A673 (cell line): ENCODE data around the gene AGTPBP1. TPM values are rescaled to one million over a fixed set of nuclear protein-coding genes. Genes with fewer than 3 reads are reported as not detected.

Source experiments
- BruUV-seq: library from RNA; stranded (reverse); fragments of 400-500 nt; replicated peaks from 2 replicates; lab custom pipeline; 2021; lab: Mats Ljungman, UMichigan
- CTCF ChIA-PET: fragments of 300-600 bp; sonication (Branson Sonifier 250); formaldehyde crosslinking; loops from one replicate; lab custom pipeline; 2022; ENCODE audit warnings: antibody characterized with exemption; lab: Charles Lee
- POLR2A ChIA-PET: fragments of 300-600 bp; sonication (Branson Sonifier 250); formaldehyde crosslinking; loops from one replicate; lab custom pipeline; 2022; ENCODE audit warnings: antibody characterized with exemption; ENCODE audit not compliant: low non-redundant PET; lab: Charles Lee
- DNase-seq: peaks from one replicate; pipeline ENCODE4 v3.0.0-alpha.2; 2015; ENCODE audit warnings: low spot score
- H3K27ac ChIP-seq: fragments of 200-600 bp; sonication (generic); 2 replicates; pipeline ENCODE4 v1.5.1; 2016; ENCODE audit warnings: mixed run types, low read depth, mild to moderate bottlenecking, mixed read lengths, antibody characterized with exemption, low read length; ENCODE audit not compliant: poor library complexity, severe bottlenecking
- H3K27me3 ChIP-seq: fragments of 200-600 bp; sonication (generic); replicated peaks from 2 replicates; pipeline ENCODE4 v1.6.1; 2017; ENCODE audit warnings: mixed run types, low read depth, mild to moderate bottlenecking, mixed read lengths, antibody characterized with exemption, low read length; ENCODE audit not compliant: insufficient read depth, poor library complexity
- H3K36me3 ChIP-seq: fragments of 200-600 bp; sonication (generic); 2 replicates; pipeline ENCODE4 v1.6.1; 2016; ENCODE audit warnings: mixed run types, mild to moderate bottlenecking, mixed read lengths, antibody characterized with exemption, low read length; ENCODE audit not compliant: insufficient read depth, poor library complexity, severe bottlenecking
- H3K4me1 ChIP-seq: fragments of 200-600 bp; sonication (generic); 2 replicates; pipeline ENCODE4 v1.6.1; 2017; ENCODE audit warnings: mixed run types, mild to moderate bottlenecking, mixed read lengths, antibody characterized with exemption, low read length; ENCODE audit not compliant: insufficient read depth, poor library complexity, severe bottlenecking
- H3K4me3 ChIP-seq: fragments of 200-600 bp; sonication (generic); 2 replicates; pipeline ENCODE4 v1.5.1; 2016; ENCODE audit warnings: low read depth, mixed run types, mild to moderate bottlenecking, mixed read lengths, low read length; ENCODE audit not compliant: poor library complexity, severe bottlenecking
- H3K9me3 ChIP-seq: fragments of 200-600 bp; sonication (generic); 2 replicates; pipeline ENCODE4 v1.6.1; 2016; ENCODE audit warnings: mixed run types, low read depth, mild to moderate bottlenecking, mixed read lengths, antibody characterized with exemption, low read length; ENCODE audit not compliant: poor library complexity, severe bottlenecking
- CTCF ChIP-seq: fragments of 300-800, 200-600 bp; sonication (generic); conservative IDR thresholded peaks from 2 replicates; pipeline ENCODE4 v1.5.1; 2017; ENCODE audit warnings: low read depth, mild to moderate bottlenecking, antibody characterized with exemption, low read length, moderate library complexity, mixed read lengths
- EZH2 ChIP-seq: fragments of 200-600 bp; sonication (generic); IDR thresholded peaks from 2 replicates; pipeline ENCODE4 v1.6.1; 2017; ENCODE audit warnings: borderline replicate concordance, low read depth, mild to moderate bottlenecking, mixed read lengths, antibody characterized with exemption, low read length; ENCODE audit not compliant: poor library complexity, severe bottlenecking
- intact Hi-C: fragments of 100-400 bp; cut with micrococcal nuclease; formaldehyde crosslinking; loops from one replicate; pipeline ENCODE4 v1.10.0; 2022; ENCODE audit not compliant: unreplicated experiment
- total RNA-seq: library from RNA; stranded (reverse); gene quantifications from 2 replicates; pipeline ENCODE4 v1.2.3, GENCODE V29; 2021

The AGTPBP1 gene
- total RNA-seq, 1 experiment from 2014 or later: 24.7 TPM

- ChIA-PET CTCF (no interaction called here), POLR2A (no interaction called here)
- no peak for DNase-seq
- TF ChIP-seq EZH2 (no peak), CTCF (no peak)
- Histone ChIP-seq H3K4me3 (peak overlapping the region; percentile 42), H3K27me3 (peaks cover 45% of the 10 kb centered on the region), H3K4me1 (no peaks in the 10 kb centered on the region), H3K36me3 (no peaks in the 10 kb centered on the region), H3K9me3 (no peaks in the 10 kb centered on the region), H3K27ac (no peak overlapping the region)
- BruUV-seq: no TSS peak
- intact Hi-C loops: no loop called here
Measured at GRCh38 chr9:85523202-85523601, 218.6 kb downstream of the AGTPBP1 start.

GRCh38 chr9:85522459-85523092 is 219.2 kb downstream of the AGTPBP1 start:
- ChIA-PET POLR2A (no interaction called here), CTCF (no interaction called here)
- intact Hi-C loops: no loop called here
- Histone ChIP-seq H3K27ac (no peak overlapping the region), H3K4me3 (peak overlapping the region; percentile 42), H3K27me3 (peaks cover 45% of the 10 kb centered on the region), H3K36me3 (no peaks in the 10 kb centered on the region), H3K4me1 (no peaks in the 10 kb centered on the region), H3K9me3 (no peaks in the 10 kb centered on the region)
- BruUV-seq: no TSS peak
- DNase-seq: peak; percentile 55
- TF ChIP-seq CTCF (no peak), EZH2 (peak; percentile 75)

- Histone ChIP-seq H3K36me3 (no peaks in the 10 kb centered on the region), H3K27ac (no peak overlapping the region), H3K9me3 (no peaks in the 10 kb centered on the region), H3K4me1 (no peaks in the 10 kb centered on the region), H3K4me3 (no peak overlapping the region), H3K27me3 (peaks cover 45% of the 10 kb centered on the region)
- no TSS peak for BruUV-seq
- ChIA-PET CTCF (no interaction called here), POLR2A (no interaction called here)
- intact Hi-C loops: no loop called here
- TF ChIP-seq CTCF (no peak), EZH2 (no peak)
- DNase-seq: peak; percentile 48
Measured at GRCh38 chr9:85521371-85522197, 220.2 kb downstream of the AGTPBP1 start.
